Peyer's patch (tissue), 4 donors: ENCODE measurements around the gene PCDHGC5.

Experiments
- CTCF ChIP-seq, 6 experiments: fragments of 450-650 bp in 4 of 6; fragments of 200-600 bp in 2 of 6; sonication (generic) in 1 of 6; IDR thresholded peaks; one replicate each; pipeline ENCODE4 v1.5.1; 2017 to 2019; ENCODE audit warnings: antibody characterized with exemption in 6 of 6, mild to moderate bottlenecking in 3 of 6, moderate library complexity in 1 of 6
- POLR2A ChIP-seq, 2 donors: fragments of 450-650 bp; IDR thresholded peaks; one replicate each; pipeline ENCODE4 v1.5.1; 2017; ENCODE audit warnings: antibody characterized with exemption in 2 of 2, mild to moderate bottlenecking in 2 of 2, moderate library complexity in 2 of 2

- TF ChIP-seq CTCF (IDR thresholded peaks at IDR 0.05) (no peak), POLR2A (IDR thresholded peaks at IDR 0.05) (no peak)
These were observed 12.6 kb upstream of the PCDHGC5 start for GRCh38 chr5:141476132-141476911.
